Colonic mucosa (tissue), 4 donors: ENCODE data around the gene EHD2. TPM values are rescaled to one million over a fixed set of nuclear protein-coding genes. Genes with fewer than 3 reads are reported as not detected.
A peak's percentile ranks its signal among the peaks of the same experiment; 100 is the strongest.
"Not testable (repeated sequence)": the region's sequence is repeated elsewhere in the genome, so short reads cannot be mapped to it uniquely, and the experiment has no call there.

Source experiments
- DNase-seq: peaks from one replicate; pipeline ENCODE4 v3.0.0-alpha.2; 2020
- H3K27ac ChIP-seq: fragments of 200-600 bp; one replicate; pipeline ENCODE4 v1.8.0; 2021
- H3K27me3 ChIP-seq: fragments of 200-600 bp; one replicate; pipeline ENCODE4 v1.8.0; 2021
- H3K36me3 ChIP-seq: fragments of 200-600 bp; one replicate; pipeline ENCODE4 v1.8.0; 2021
- H3K4me1 ChIP-seq: fragments of 200-600 bp; one replicate; pipeline ENCODE4 v1.8.0; 2021; ENCODE audit warnings: mild to moderate bottlenecking
- H3K4me3 ChIP-seq: fragments of 200-600 bp; one replicate; pipeline ENCODE4 v1.8.0; 2021
- H3K9ac ChIP-seq, 2 donors: one replicate each; pipeline ENCODE4 v1.7.0; 2013; ENCODE audit warnings: control low read depth in 2 of 2, low read depth in 2 of 2, low read length in 2 of 2
- H3K9me3 ChIP-seq: fragments of 200-600 bp; one replicate; pipeline ENCODE4 v1.8.0; 2021
- intact Hi-C: fragments of 100-400 bp; cut with DNase I; formaldehyde crosslinking; loops from one replicate; pipeline ENCODE4 v1.14.1; 2022
- total RNA-seq, 2 donors: library from RNA; stranded (reverse); fragmentation: NEBNext Ultra II Directional in 1 of 2; extraction: Animal tissue kit (Norgen Biotek cat#: 25700) in 1 of 2; gene quantifications; one replicate each; pipeline ENCODE4 v1.2.1, GENCODE V29; 2021
- TF ChIP-seq, protein P1 (sequence below): fragments of 200-600 bp; IDR thresholded peaks from one replicate; pipeline ENCODE4 v1.8.0; 2022; ENCODE audit warnings: antibody characterized with exemption, mild to moderate bottlenecking
- donor health status: healthy.
- donor health status: DM: no; HTN: no; CAD: no.
- donor health status: DM: no; HTN: no; CAD: no.

Gene EHD2
- total RNA-seq, 2 donors from 2014 or later, result 10.9 to 33.7 TPM

DNA sequence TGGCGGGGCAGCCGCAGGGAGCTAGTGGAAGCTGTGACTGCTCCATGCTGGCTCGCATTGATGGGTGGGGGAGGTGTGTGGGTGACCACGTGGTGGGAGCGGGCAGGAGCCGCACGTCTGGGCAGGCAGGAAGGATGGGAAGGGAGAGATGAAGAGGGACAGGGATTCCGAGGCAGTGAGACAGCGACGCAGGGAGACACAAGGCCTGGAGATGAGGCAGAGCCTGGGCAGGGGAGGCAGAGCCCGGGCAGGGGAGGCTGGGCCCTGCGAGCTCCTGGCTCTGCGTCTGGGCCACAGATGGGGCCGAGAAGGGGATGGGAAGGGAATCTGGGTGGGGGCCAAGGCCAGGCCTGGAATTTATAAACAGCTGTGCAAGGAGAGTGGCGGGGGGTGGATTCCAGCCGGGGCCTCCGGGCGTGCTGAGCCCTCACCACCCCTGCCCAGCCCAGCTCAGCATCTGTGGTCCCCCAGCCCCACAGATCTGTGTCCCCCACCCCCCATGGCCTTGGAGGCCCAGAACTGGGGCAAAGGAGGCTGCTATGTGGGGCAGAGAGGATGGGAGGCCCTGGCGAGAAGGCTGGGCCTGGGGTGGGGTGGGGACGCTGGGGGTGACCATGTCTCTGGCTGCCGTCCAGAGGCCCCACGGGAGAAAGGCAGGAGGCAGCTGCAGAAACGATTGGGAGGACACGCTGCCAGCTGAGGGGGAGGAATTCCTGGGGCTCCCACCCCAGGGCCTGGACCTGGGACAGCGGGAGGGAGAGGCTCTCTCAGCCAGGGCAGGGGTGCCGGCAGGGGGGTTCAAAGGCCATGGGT, 6.0 kb downstream of the EHD2 start:
- Histone ChIP-seq H3K27me3 (no peaks in the 10 kb centered on the region), H3K36me3 (no peaks in the 10 kb centered on the region), H3K9ac (no peak overlapping the region), H3K27ac (peak overlapping the region; percentile 62), H3K4me3 (no peak overlapping the region), H3K9me3 (no peaks in the 10 kb centered on the region), H3K4me1 (no peaks in the 10 kb centered on the region)
- intact Hi-C loops, result no loop called here
- DNase-seq, result peak; percentile 61
- TF ChIP-seq, protein P1, sequence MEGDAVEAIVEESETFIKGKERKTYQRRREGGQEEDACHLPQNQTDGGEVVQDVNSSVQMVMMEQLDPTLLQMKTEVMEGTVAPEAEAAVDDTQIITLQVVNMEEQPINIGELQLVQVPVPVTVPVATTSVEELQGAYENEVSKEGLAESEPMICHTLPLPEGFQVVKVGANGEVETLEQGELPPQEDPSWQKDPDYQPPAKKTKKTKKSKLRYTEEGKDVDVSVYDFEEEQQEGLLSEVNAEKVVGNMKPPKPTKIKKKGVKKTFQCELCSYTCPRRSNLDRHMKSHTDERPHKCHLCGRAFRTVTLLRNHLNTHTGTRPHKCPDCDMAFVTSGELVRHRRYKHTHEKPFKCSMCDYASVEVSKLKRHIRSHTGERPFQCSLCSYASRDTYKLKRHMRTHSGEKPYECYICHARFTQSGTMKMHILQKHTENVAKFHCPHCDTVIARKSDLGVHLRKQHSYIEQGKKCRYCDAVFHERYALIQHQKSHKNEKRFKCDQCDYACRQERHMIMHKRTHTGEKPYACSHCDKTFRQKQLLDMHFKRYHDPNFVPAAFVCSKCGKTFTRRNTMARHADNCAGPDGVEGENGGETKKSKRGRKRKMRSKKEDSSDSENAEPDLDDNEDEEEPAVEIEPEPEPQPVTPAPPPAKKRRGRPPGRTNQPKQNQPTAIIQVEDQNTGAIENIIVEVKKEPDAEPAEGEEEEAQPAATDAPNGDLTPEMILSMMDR, result no peak

DNA sequence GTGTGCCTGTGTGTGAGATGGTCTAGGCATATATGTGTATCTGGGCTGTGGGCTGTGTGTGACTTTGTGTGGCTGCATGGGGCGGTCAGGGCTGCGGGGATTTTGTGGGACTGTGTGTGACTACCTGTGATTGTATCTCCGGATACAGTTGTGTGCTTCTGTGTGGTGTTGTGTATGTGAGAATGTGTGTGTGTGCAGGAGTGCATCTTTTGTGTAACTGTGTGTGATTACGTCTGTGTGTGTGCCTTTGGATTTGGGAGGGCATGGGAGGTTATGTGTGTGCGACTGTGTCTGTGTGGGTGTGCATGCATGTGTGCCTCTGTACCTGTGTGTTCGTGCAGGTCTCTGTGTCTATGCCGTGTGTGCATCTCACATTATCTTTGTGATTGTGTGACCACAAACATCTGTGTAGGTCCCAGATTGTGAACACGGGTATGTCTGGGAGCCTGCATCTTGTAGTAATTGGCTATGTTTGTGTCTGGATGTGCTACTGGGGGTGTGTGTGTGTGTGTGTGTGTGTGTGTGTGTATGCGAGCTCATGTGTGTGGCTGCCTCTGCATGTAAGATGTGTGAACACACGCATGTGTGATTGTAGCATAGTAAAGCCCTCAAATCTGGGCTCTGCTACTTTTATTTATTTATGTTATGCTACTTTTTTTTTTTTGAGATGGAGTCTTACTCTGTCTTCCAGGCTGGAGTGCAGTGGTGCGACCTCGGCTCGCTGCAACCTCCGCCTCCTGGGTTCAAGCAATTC, 7.6 kb downstream of the EHD2 start:
- Histone ChIP-seq H3K4me3 (no peak overlapping the region), H3K9ac (no peak overlapping the region), H3K4me1 (no peaks in the 10 kb centered on the region), H3K9me3 (no peaks in the 10 kb centered on the region), H3K27me3 (no peaks in the 10 kb centered on the region), H3K36me3 (no peaks in the 10 kb centered on the region), H3K27ac (no peak overlapping the region)
- intact Hi-C loops, result no loop called here
- DNase-seq, result no peak
- TF ChIP-seq, protein P1, result no peak

DNA sequence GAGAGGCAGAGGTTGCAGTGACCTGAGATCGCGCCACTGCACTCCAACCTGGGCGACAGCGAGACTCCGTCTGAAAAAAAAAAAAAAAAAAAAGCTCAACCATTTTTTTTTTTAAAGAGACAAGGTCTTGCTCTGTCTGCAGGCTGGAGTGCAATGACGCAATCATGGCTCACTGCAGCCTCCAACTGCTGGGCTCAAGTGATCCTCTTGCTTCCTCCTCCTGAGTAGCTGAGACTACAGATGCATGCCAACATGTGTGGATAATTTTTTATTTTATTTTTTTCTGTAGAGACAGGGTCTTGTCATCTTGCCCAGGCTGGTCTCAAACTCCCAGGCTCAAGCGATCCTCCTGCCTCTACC, 10.3 kb downstream of the EHD2 start:
- peak overlapping the region; percentile 2 for H3K27ac ChIP-seq
- H3K4me3 ChIP-seq, result no peak overlapping the region
- intact Hi-C loops, result no loop called here
- H3K9ac ChIP-seq, result no peak overlapping the region
- no peaks in the 10 kb centered on the region for H3K36me3 ChIP-seq
- TF ChIP-seq, protein P1, result no peak
- no peaks in the 10 kb centered on the region for H3K27me3 ChIP-seq
- DNase-seq, result no peak
- no peaks in the 10 kb centered on the region for H3K9me3 ChIP-seq
- H3K4me1 ChIP-seq, result no peaks in the 10 kb centered on the region

DNA sequence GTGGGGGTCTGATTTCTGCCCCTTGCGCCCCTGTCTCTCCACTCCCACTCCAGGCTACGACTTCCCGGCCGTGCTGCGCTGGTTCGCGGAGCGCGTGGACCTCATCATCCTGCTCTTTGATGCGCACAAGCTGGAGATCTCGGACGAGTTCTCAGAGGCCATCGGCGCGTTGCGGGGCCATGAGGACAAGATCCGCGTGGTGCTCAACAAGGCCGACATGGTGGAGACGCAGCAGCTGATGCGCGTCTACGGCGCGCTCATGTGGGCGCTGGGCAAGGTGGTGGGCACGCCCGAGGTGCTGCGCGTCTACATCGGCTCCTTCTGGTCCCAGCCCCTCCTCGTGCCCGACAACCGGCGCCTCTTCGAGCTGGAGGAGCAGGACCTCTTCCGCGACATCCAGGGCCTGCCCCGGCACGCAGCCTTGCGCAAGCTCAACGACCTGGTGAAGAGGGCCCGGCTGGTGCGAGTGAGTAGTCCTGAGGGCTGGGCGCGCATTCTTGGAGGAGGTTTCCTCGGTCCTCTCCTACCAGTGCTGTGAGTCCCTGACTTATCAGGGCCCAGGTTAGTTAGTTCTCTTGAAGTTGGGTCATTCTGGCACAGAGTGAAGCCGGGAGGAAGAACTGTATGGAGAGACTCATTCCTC, 12.7 kb downstream of the EHD2 start:
- H3K27me3 ChIP-seq, result no peaks in the 10 kb centered on the region
- TF ChIP-seq, protein P1, result no peak
- intact Hi-C loops, result no loop called here
- no peak for DNase-seq
- no peaks in the 10 kb centered on the region for H3K9me3 ChIP-seq
- no peak overlapping the region for H3K4me3 ChIP-seq
- H3K27ac ChIP-seq, result no peak overlapping the region
- no peaks in the 10 kb centered on the region for H3K36me3 ChIP-seq
- H3K4me1 ChIP-seq, result peaks cover 9% of the 10 kb centered on the region
- H3K9ac ChIP-seq, result no peak overlapping the region

DNA sequence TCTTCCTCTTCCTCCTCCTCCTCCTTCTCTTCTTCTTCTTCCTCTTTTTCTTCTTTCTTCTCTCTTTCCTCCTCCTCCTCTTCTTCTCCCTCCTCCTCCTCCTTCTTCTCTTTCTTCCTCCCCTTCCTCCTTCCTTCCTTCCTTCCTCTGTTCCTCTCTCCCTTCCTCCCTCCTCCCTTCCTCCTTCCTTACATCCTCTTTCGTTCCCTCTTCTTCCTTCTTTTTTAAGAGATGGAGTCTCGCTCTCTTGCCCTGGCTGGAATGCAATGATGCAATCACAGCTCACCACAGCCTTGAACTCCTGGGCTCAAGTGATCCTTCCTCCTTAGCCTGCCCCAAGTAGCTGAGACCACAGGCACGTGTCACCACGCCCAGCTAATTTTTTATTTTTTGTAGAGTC, 13.2 kb downstream of the EHD2 start:
- H3K4me3 ChIP-seq, result no peak overlapping the region
- H3K9me3 ChIP-seq, result no peaks in the 10 kb centered on the region
- intact Hi-C loops, result no loop called here
- peaks cover 9% of the 10 kb centered on the region for H3K4me1 ChIP-seq
- no peak overlapping the region for H3K9ac ChIP-seq
- DNase-seq, result no peak
- no peaks in the 10 kb centered on the region for H3K27me3 ChIP-seq
- H3K36me3 ChIP-seq, result no peaks in the 10 kb centered on the region
- no peak overlapping the region for H3K27ac ChIP-seq
- TF ChIP-seq, protein P1, result no peak

DNA sequence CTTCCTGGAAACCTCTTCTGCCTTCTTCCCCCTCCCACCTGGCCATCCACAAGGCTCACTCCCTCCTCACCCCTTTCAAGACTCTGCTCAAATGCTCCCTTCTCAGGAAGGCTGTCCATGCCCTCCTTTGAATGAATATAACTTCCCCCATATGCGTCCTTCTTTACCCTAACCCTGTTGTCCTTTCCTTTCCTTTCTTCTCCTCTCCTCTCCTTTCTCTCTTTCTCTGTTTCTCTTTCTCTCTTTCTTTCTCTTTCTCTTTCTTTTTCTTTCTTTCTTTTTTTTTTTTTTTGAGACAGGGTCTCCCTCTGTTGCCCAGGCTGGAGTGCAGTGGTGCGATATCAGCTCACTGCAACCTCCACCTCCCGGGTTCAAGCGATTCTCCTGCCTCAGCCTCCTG, 15.1 kb downstream of the EHD2 start:
- H3K27me3 ChIP-seq, H3K36me3 ChIP-seq, H3K9ac ChIP-seq, DNase-seq, H3K9me3 ChIP-seq, H3K4me1 ChIP-seq, H3K4me3 ChIP-seq, intact Hi-C loops: not testable (repeated sequence)
- peak overlapping the region; percentile 40 for H3K27ac ChIP-seq
